HG03558 (cell line): ENCODE results near the gene LIG1.

ENCODE experiments used
- ATAC-seq: cut with Tn5 transposase; IDR thresholded peaks from one replicate; pipeline ENCODE4 v1.9.1; 2021; ENCODE audit warnings: moderate number of reproducible peaks; ENCODE audit not compliant: unreplicated experiment; ENCODE audit errors: extremely low read depth

LIG1 gene

GRCh38 chr19:48169939-48170803 lies at the start of gene LIG1, which contains the start of gene ZSWIM9:
TSS of gene LIG1 (minus strand) at chr19:48170344. CDS start at chr19:48165566, 4,778 bp downstream.
TSS of gene ZSWIM9 (plus strand) at chr19:48170680. CDS start at chr19:48171803, 1,123 bp downstream.
- no peak for ATAC-seq

GRCh38 chr19:48218997-48219396 lies 48.9 kb upstream of the LIG1 start:
- no peak for ATAC-seq

- no peak for ATAC-seq
Measured at GRCh38 chr19:48216933-48217332, 46.8 kb upstream of the LIG1 start.

GRCh38 chr19:48213959-48214358 lies 43.8 kb upstream of the LIG1 start:
- ATAC-seq, result no peak

- ATAC-seq, result no peak
Measured at GRCh38 chr19:48210005-48210404, 39.9 kb upstream of the LIG1 start.

GRCh38 chr19:48206397-48207093 lies 36.4 kb upstream of the LIG1 start:
- no peak for ATAC-seq

- peak; percentile 64 for ATAC-seq
Measured at GRCh38 chr19:48203794-48204628, 33.9 kb upstream of the LIG1 start.

- no peak for ATAC-seq
Measured at GRCh38 chr19:48203222-48203793, 33.2 kb upstream of the LIG1 start.

- ATAC-seq, result no peak
Measured at GRCh38 chr19:48196933-48197665, 27.0 kb upstream of the LIG1 start.

GRCh38 chr19:48196321-48196763 lies 26.2 kb upstream of the LIG1 start:
- no peak for ATAC-seq

GRCh38 chr19:48194844-48195830 lies 25.0 kb upstream of the LIG1 start:
- ATAC-seq, result no peak

- no peak for ATAC-seq
Measured at GRCh38 chr19:48194041-48194843, 24.1 kb upstream of the LIG1 start.

GRCh38 chr19:48192750-48193149 lies 22.6 kb upstream of the LIG1 start:
- no peak for ATAC-seq

GRCh38 chr19:48190885-48191284 lies 20.7 kb upstream of the LIG1 start:
- ATAC-seq, result no peak

- ATAC-seq, result no peak
Measured at GRCh38 chr19:48190288-48190884, 20.2 kb upstream of the LIG1 start.

GRCh38 chr19:48186541-48186991 lies 16.4 kb upstream of the LIG1 start:
- no peak for ATAC-seq

- ATAC-seq, result no peak
Measured at GRCh38 chr19:48186015-48186414, 15.9 kb upstream of the LIG1 start.
